HepG2 (cell line): ENCODE data around the gene NBEA. TPM values are rescaled to one million over a fixed set of nuclear protein-coding genes. Genes with fewer than 3 reads are reported as not detected.

Experiments used
- CBX1 ChIP-seq: IDR thresholded peaks from one replicate; pipeline ENCODE4 v1.6.1; 2016; ENCODE audit warnings: antibody characterized with exemption, low read depth
- CEBPB ChIP-seq: IDR thresholded peaks from 2 replicates; pipeline ENCODE4 v1.6.1; 2011; ENCODE audit warnings: low read depth, low read length, improper control_type of control experiment, borderline replicate concordance
- FOSL1 ChIP-seq: sonication (generic); formaldehyde crosslinking; IDR thresholded peaks from 2 replicates; pipeline ENCODE4 v1.9.0; 2021; ENCODE audit warnings: missing genetic modification reagents, borderline replicate concordance
- FOXA1 ChIP-seq, 2 experiments: fragments of 450-650 bp in 1 of 2; sonication (generic) in 1 of 2; formaldehyde crosslinking in 1 of 2; IDR thresholded peaks; 2 replicates each; pipeline versions ENCODE4 v1.4.0 to v1.6.1; 2016 to 2020; ENCODE audit warnings: missing genetic modification reagents in 1 of 2
- GABPA ChIP-seq, 2 experiments: IDR thresholded peaks; 2 replicates each; pipeline ENCODE4 v1.6.1; 2011 to 2016; ENCODE audit warnings: low read depth in 2 of 2, low read length in 1 of 2, missing biosample characterization in 1 of 2, missing genetic modification characterization in 1 of 2
- GATAD1 ChIP-seq: IDR thresholded peaks from 2 replicates; pipeline ENCODE4 v1.6.1; 2016; ENCODE audit warnings: missing genetic modification reagents, missing compliant biosample characterization
- GPN1 ChIP-seq: sonication (generic); formaldehyde crosslinking; IDR thresholded peaks from 2 replicates; pipeline ENCODE4 v1.5.1; 2020; ENCODE audit warnings: missing genetic modification reagents, borderline replicate concordance
- HIVEP1 ChIP-seq: sonication (generic); formaldehyde crosslinking; IDR thresholded peaks from 2 replicates; pipeline ENCODE4 v1.4.0; 2020; ENCODE audit warnings: mild to moderate bottlenecking, missing genetic modification reagents
- NCOA5 ChIP-seq: sonication (generic); formaldehyde crosslinking; IDR thresholded peaks from 2 replicates; pipeline ENCODE4 v1.4.0; 2020; ENCODE audit warnings: missing genetic modification reagents
- NFKBIZ ChIP-seq: IDR thresholded peaks from 2 replicates; pipeline ENCODE4 v1.6.1; 2018; ENCODE audit warnings: missing genetic modification reagents, missing compliant biosample characterization
- NR2F1 ChIP-seq, 2 experiments: fragments of 450-650 bp in 1 of 2; formaldehyde crosslinking in 1 of 2; IDR thresholded peaks; 2 replicates each; pipeline versions ENCODE4 v1.5.0 to v1.6.1; 2016 to 2020; ENCODE audit warnings: mild to moderate bottlenecking in 1 of 2, missing compliant biosample characterization in 1 of 2, missing genetic modification reagents in 1 of 2, moderate library complexity in 1 of 2
- PAF1 ChIP-seq: IDR thresholded peaks from 2 replicates; pipeline ENCODE4 v1.6.1; 2016; ENCODE audit warnings: missing genetic modification reagents, missing compliant biosample characterization
- PCBP2 ChIP-seq: fragments of 200-400 bp; formaldehyde crosslinking; optimal IDR thresholded peaks from 2 replicates; pipeline ENCODE3; 2018; ENCODE audit warnings: low read length, low read depth; ENCODE audit not compliant: poor library complexity, severe bottlenecking
- RARA ChIP-seq: IDR thresholded peaks from 2 replicates; pipeline ENCODE4 v1.6.1; 2016; ENCODE audit warnings: missing genetic modification reagents, missing compliant biosample characterization
- TOPORS ChIP-seq: sonication (generic); formaldehyde crosslinking; IDR thresholded peaks from 2 replicates; pipeline ENCODE4 v1.8.0; 2023; ENCODE audit warnings: mild to moderate bottlenecking, missing genetic modification reagents
- U2AF2 ChIP-seq: fragments of 200-400 bp; formaldehyde crosslinking; IDR thresholded peaks from 2 replicates; pipeline ENCODE4 v1.6.1; 2017; ENCODE audit warnings: low read depth, mild to moderate bottlenecking, low read length
- ZNF101 ChIP-seq: sonication (generic); formaldehyde crosslinking; IDR thresholded peaks from 2 replicates; pipeline ENCODE4 v1.4.0; 2020; ENCODE audit warnings: mild to moderate bottlenecking, low read depth, missing genetic modification reagents, borderline replicate concordance
- ZNF230 ChIP-seq: sonication (generic); formaldehyde crosslinking; IDR thresholded peaks from 2 replicates; pipeline ENCODE4 v1.4.0; 2020; ENCODE audit warnings: mild to moderate bottlenecking, missing genetic modification reagents
- ZNF317 ChIP-seq: sonication (generic); formaldehyde crosslinking; IDR thresholded peaks from 2 replicates; pipeline ENCODE4 v1.5.0; 2020; ENCODE audit warnings: mild to moderate bottlenecking, missing genetic modification reagents
- ZNF616 ChIP-seq: sonication (generic); formaldehyde crosslinking; IDR thresholded peaks from 2 replicates; pipeline ENCODE4 v1.5.0; 2020; ENCODE audit warnings: low read depth, mild to moderate bottlenecking, missing genetic modification reagents
- ZNF709 ChIP-seq: sonication (generic); formaldehyde crosslinking; IDR thresholded peaks from 2 replicates; pipeline ENCODE4 v1.5.0; 2020; ENCODE audit warnings: mild to moderate bottlenecking, missing genetic modification reagents
- polyA plus RNA-seq, 8 experiments: library from polyadenylated mRNA; depleted of rRNA in 3 of 8; stranded (reverse) in 7 of 8; unstranded in 1 of 8; fragments of >200 nt; fragmentation: Illumina TruSeq in 4 of 8; extraction: Trizol in 4 of 8; gene quantifications; 2 replicates each; pipeline versions ENCODE4 v1.2.1 to v1.2.3, GENCODE V29; 2011 to 2016; ENCODE audit warnings: low read depth in 4 of 8, missing spikeins in 1 of 8, mixed read lengths in 1 of 8; ENCODE audit not compliant: insufficient read depth in 1 of 8
- total RNA-seq, 5 experiments: library from RNA; depleted of rRNA; stranded (reverse); fragments of >200 nt; fragmentation: Illumina TruSeq; extraction: Trizol; gene quantifications; 2 replicates each; pipeline ENCODE4 v1.2.3, GENCODE V29; 2016; ENCODE audit warnings: low read depth in 1 of 5
- TF ChIP-seq, protein P1 (sequence below): sonication (generic); formaldehyde crosslinking; IDR thresholded peaks from 2 replicates; pipeline ENCODE4 v1.5.1; 2020; ENCODE audit warnings: missing genetic modification reagents, mild to moderate bottlenecking, borderline replicate concordance
- TF ChIP-seq, protein P2 (sequence below): sonication (generic); formaldehyde crosslinking; IDR thresholded peaks from 2 replicates; pipeline ENCODE4 v1.5.0; 2020; ENCODE audit warnings: mild to moderate bottlenecking, missing genetic modification reagents
- TF ChIP-seq, protein P3 (sequence below): sonication (generic); formaldehyde crosslinking; IDR thresholded peaks from 2 replicates; pipeline ENCODE4 v1.9.0; 2021; ENCODE audit warnings: missing genetic modification reagents, borderline replicate concordance

NBEA gene
- total and polyA plus RNA-seq, 2 of the 13 experiments (the other 11 are each of a cell fraction or from before 2014, with no cell fraction given), result 2.7 to 2.8 TPM

DNA sequence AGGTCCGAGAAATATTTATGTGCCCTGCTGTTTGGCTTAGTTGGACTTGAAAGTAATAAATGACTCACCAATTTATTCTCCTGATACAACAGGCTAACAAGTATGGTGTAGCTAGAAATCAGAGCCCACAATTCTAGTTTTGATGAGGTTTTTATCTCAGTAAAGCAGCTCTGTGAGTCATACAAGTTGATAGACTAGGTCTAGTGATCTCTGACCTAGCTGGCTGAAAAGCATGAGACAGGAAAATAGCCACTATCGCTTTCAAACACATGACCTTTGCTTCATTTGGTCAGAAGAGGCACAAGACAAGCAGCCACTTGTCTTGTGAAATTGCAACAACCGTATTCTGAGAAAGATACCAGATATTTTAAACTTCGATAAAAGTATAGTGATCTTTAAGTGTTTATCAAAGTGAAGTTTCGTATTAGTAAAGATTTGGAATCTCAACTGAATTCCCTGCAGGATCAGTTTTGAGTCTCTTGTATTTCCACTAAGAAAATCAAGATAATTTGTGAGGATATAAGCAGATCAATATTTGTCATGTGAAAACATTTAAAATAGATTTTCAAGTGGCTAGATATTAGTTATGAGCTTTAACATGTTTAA lies 407.7 kb downstream of the NBEA start (continued):
- TF ChIP-seq, protein P1, sequence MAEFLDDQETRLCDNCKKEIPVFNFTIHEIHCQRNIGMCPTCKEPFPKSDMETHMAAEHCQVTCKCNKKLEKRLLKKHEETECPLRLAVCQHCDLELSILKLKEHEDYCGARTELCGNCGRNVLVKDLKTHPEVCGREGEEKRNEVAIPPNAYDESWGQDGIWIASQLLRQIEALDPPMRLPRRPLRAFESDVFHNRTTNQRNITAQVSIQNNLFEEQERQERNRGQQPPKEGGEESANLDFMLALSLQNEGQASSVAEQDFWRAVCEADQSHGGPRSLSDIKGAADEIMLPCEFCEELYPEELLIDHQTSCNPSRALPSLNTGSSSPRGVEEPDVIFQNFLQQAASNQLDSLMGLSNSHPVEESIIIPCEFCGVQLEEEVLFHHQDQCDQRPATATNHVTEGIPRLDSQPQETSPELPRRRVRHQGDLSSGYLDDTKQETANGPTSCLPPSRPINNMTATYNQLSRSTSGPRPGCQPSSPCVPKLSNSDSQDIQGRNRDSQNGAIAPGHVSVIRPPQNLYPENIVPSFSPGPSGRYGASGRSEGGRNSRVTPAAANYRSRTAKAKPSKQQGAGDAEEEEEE (CRISPR knock-in tag), result no peak
- TF ChIP-seq ZNF230 (CRISPR knock-in tag) (no peak), TOPORS (CRISPR knock-in tag) (no peak), GATAD1 (no peak), U2AF2 (no peak), ZNF616 (CRISPR knock-in tag) (no peak), RARA (CRISPR knock-in tag) (peak; percentile 71), CEBPB (peak; percentile 44; the same call in 1 of the 2 replicates), NCOA5 (no peak), CBX1 (no peak), FOSL1 (CRISPR knock-in tag) (peak; percentile 86), NFKBIZ (CRISPR knock-in tag) (no peak), PCBP2 (no peak), GABPA (IDR thresholded peaks at IDR 0.05; ENCODE audit: low read depth, low read length) (no peak), GABPA (CRISPR knock-in tag; IDR thresholded peaks at IDR 0.05; ENCODE audit: low read depth) (no peak), ZNF709 (CRISPR knock-in tag) (no peak), ZNF317 (CRISPR knock-in tag) (no peak), FOXA1 (IDR thresholded peaks at IDR 0.05) (no peak), FOXA1 (CRISPR knock-in tag; IDR thresholded peaks at IDR 0.05) (no peak), ZNF101 (CRISPR knock-in tag) (no peak), NR2F1 (CRISPR knock-in tag; IDR thresholded peaks at IDR 0.05) (peak; percentile 52 to 79; a peak in 3 of 4 replicates), HIVEP1 (CRISPR knock-in tag) (no peak), PAF1 (CRISPR knock-in tag) (no peak), GPN1 (CRISPR knock-in tag) (no peak)
- TF ChIP-seq, protein P2, sequence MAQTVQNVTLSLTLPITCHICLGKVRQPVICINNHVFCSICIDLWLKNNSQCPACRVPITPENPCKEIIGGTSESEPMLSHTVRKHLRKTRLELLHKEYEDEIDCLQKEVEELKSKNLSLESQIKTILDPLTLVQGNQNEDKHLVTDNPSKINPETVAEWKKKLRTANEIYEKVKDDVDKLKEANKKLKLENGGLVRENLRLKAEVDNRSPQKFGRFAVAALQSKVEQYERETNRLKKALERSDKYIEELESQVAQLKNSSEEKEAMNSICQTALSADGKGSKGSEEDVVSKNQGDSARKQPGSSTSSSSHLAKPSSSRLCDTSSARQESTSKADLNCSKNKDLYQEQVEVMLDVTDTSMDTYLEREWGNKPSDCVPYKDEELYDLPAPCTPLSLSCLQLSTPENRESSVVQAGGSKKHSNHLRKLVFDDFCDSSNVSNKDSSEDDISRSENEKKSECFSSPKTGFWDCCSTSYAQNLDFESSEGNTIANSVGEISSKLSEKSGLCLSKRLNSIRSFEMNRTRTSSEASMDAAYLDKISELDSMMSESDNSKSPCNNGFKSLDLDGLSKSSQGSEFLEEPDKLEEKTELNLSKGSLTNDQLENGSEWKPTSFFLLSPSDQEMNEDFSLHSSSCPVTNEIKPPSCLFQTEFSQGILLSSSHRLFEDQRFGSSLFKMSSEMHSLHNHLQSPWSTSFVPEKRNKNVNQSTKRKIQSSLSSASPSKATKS (CRISPR knock-in tag), result no peak
- TF ChIP-seq, protein P3, sequence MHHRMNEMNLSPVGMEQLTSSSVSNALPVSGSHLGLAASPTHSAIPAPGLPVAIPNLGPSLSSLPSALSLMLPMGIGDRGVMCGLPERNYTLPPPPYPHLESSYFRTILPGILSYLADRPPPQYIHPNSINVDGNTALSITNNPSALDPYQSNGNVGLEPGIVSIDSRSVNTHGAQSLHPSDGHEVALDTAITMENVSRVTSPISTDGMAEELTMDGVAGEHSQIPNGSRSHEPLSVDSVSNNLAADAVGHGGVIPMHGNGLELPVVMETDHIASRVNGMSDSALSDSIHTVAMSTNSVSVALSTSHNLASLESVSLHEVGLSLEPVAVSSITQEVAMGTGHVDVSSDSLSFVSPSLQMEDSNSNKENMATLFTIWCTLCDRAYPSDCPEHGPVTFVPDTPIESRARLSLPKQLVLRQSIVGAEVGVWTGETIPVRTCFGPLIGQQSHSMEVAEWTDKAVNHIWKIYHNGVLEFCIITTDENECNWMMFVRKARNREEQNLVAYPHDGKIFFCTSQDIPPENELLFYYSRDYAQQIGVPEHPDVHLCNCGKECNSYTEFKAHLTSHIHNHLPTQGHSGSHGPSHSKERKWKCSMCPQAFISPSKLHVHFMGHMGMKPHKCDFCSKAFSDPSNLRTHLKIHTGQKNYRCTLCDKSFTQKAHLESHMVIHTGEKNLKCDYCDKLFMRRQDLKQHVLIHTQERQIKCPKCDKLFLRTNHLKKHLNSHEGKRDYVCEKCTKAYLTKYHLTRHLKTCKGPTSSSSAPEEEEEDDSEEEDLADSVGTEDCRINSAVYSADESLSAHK (CRISPR knock-in tag), result no peak
